ENCODE results near the gene PA2G4. TPM values are rescaled to one million over a fixed set of nuclear protein-coding genes. Genes with fewer than 3 reads are reported as not detected.
"Not testable (repeated sequence)": the region's sequence is repeated elsewhere in the genome, so short reads cannot be mapped to it uniquely, and the experiment has no call there.

The PA2G4 gene
- total RNA-seq (2014; rRNA removed; shearing (Covaris generic)) = 246 and 349 TPM in 2 replicates

- peak; percentile 96 for DNase-seq (ENCODE audit: low spot score)
Observed at GRCh38 chr12:56104109-56104814, at the start of gene PA2G4. Gene PA2G4 (plus strand): TSS chr12:56104559. CDS start chr12:56104738, 179 bp downstream.

- DNase-seq (ENCODE audit: low spot score) = peak; percentile 51
Observed at GRCh38 chr12:56059964-56060363, 44.4 kb upstream of the PA2G4 start.

GRCh38 chr12:56061982-56062381 is 42.4 kb upstream of the PA2G4 start:
- no peak for DNase-seq (ENCODE audit: low spot score)

- DNase-seq (ENCODE audit: low spot score) = no peak
Observed at GRCh38 chr12:56062996-56063395, 41.4 kb upstream of the PA2G4 start.

- DNase-seq (ENCODE audit: low spot score) = no peak
Observed at GRCh38 chr12:56071648-56072047, 32.7 kb upstream of the PA2G4 start.

GRCh38 chr12:56074396-56074795 is 30.0 kb upstream of the PA2G4 start:
- DNase-seq (ENCODE audit: low spot score) = no peak

- not testable (repeated sequence) for DNase-seq (ENCODE audit: low spot score)
Observed at GRCh38 chr12:56077966-56078365, 26.4 kb upstream of the PA2G4 start.

GRCh38 chr12:56078427-56078826 is 25.9 kb upstream of the PA2G4 start:
- DNase-seq (ENCODE audit: low spot score) = no peak

- DNase-seq (ENCODE audit: low spot score) = peak; percentile 73
Observed at GRCh38 chr12:56078931-56079722, 25.2 kb upstream of the PA2G4 start.

GRCh38 chr12:56079723-56080555 is 24.4 kb upstream of the PA2G4 start, which contains the start of gene ERBB3:
Gene ERBB3 (plus strand): TSS chr12:56080165. CDS start chr12:56080301, 136 bp downstream.
- peak; percentile 74 for DNase-seq (ENCODE audit: low spot score)

- DNase-seq (ENCODE audit: low spot score) = no peak
Observed at GRCh38 chr12:56080556-56081138, 23.7 kb upstream of the PA2G4 start.

GRCh38 chr12:56081393-56082347 is 22.7 kb upstream of the PA2G4 start:
- no peak for DNase-seq (ENCODE audit: low spot score)

- DNase-seq (ENCODE audit: low spot score) = no peak
Observed at GRCh38 chr12:56082382-56082781, 22.0 kb upstream of the PA2G4 start.

- no peak for DNase-seq (ENCODE audit: low spot score)
Observed at GRCh38 chr12:56082967-56083366, 21.4 kb upstream of the PA2G4 start.

GRCh38 chr12:56084958-56085543 is 19.3 kb upstream of the PA2G4 start:
- no peak for DNase-seq (ENCODE audit: low spot score)

GRCh38 chr12:56086096-56086495 is 18.3 kb upstream of the PA2G4 start:
- DNase-seq (ENCODE audit: low spot score) = no peak

- DNase-seq (ENCODE audit: low spot score) = no peak
Observed at GRCh38 chr12:56086608-56087007, 17.8 kb upstream of the PA2G4 start.

GRCh38 chr12:56087220-56087619 is 17.1 kb upstream of the PA2G4 start:
- peak; percentile 27 for DNase-seq (ENCODE audit: low spot score)

GRCh38 chr12:56097738-56098137 is 6.6 kb upstream of the PA2G4 start:
- no peak for DNase-seq (ENCODE audit: low spot score)

- DNase-seq (ENCODE audit: low spot score) = no peak
Observed at GRCh38 chr12:56098592-56098991, 5.8 kb upstream of the PA2G4 start.

Measured in A172 (cell line).